Stimulated activated naive CD4-positive, alpha-beta T cell treated with Interleukin-2 at 50 U/mL for 16 hours (primary cell): ENCODE measurements around the gene ATP1A2.

Experiments used
- DNase-seq: peaks from one replicate; lab custom pipeline; 2025; lab: John Stamatoyannopoulos, UW

ATP1A2 gene

GRCh38 chr1:160115545-160116282 lies at the start of gene ATP1A2:
Gene ATP1A2 (plus strand): TSS chr1:160115759. CDS start chr1:160115862, 103 bp downstream.
- DNase-seq, result no peak

- DNase-seq, result no peak
These were observed 48.5 kb upstream of the ATP1A2 start for GRCh38 chr1:160066829-160067745.

DNA sequence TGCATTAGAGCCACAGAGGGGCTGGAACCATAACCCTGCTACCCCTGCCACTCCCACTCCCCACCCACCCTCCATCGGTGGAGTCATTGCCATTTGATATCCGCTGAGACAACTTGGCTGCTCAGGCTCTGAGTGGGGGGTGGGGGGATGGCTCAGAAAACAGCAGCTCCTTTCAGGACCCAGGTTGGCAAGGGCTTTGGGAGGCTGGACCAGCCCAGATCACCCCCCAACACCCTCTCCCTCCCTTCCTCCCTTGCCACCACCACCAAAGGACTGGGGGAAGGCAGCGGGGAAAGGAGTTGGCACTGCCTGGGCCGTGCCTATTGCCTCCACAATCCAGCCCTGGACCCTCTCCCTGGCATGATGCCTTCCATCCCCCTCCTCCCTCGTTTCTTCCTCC lies 47.3 kb upstream of the ATP1A2 start:
- no peak for DNase-seq

GRCh38 chr1:160069460-160070231 lies 45.9 kb upstream of the ATP1A2 start, which contains the start of gene KCNJ10:
Gene KCNJ10 (minus strand): TSS chr1:160070160. CDS start chr1:160042532, 27,628 bp downstream.
- no peak for DNase-seq

- peak; percentile 49 for DNase-seq
These were observed 45.1 kb upstream of the ATP1A2 start for GRCh38 chr1:160070243-160071163.

DNA sequence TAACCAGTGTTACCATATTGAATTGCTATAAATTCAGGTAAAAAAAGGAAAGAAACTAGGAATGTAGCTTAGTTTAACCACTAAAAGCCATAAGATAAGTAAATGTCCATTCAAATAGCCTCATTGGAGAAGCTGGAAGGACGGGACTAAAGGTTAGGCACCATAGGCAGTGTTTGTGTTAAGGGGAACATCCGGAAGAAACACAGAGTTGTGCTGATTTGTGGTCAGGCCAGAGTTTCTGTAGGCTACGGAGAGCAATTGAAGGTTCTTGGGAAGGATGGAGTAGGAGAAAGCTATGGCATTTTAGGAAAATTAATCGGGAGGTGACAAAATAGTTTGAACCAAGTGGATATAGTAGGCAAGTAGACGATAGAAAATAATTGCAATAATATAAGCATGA lies 44.3 kb upstream of the ATP1A2 start:
- no peak for DNase-seq

DNA sequence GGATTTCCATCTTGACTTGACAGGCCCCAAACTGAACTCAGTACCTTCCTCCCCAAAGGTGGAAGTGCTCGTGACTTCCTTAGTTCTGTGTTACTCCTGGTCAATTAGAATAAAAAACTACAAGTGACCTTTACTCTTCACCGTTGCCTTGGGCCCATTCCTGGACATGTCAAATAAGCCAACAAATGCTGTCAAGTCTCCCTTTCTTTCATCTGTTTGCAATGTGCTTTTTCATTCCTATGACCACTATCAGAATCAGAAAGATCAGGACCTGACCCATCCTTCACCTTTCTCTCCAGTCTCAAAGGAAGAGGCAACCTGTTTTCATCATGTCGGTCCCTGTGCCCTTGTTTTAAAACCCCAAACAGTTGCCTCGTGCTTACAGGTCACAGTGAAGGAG lies 40.7 kb upstream of the ATP1A2 start:
- DNase-seq, result no peak

GRCh38 chr1:160075836-160076235 lies 39.7 kb upstream of the ATP1A2 start:
- DNase-seq, result no peak

- no peak for DNase-seq
These were observed 39.3 kb upstream of the ATP1A2 start for GRCh38 chr1:160076295-160076694.

GRCh38 chr1:160077486-160077885 lies 38.1 kb upstream of the ATP1A2 start:
- no peak for DNase-seq

DNA sequence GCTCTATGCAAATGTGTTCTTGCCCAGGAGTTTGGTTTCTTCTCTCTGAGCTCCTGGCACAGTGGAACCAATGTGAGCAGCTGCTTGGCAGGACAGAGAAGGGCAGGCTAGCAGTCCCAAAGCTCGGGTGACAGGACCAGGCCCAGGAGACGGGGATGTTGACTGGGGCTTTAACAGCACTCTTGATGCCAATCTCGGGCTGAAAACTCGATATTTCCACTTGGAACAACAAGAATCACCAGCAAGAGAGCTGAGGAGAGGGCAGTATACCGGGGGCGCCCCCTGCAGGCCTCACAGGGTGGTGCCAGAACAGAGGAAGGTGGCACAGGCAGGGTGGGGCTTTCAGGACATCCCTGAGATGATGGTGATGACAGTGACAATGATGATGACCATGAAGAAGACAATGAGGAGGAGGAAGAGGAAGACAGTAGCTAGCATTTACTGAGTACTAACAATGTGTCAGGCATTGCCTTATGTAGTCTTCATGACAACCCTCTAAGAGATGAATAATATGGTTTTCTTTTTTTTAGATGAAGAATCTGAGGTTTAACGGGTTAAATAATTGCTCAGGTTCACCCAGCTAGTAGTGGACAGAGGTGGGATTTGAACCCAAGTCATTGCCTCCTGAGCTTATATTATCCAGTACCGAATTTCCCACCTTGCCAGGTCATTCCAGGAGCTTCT lies 36.9 kb upstream of the ATP1A2 start:
- peak; percentile 36 for DNase-seq

DNA sequence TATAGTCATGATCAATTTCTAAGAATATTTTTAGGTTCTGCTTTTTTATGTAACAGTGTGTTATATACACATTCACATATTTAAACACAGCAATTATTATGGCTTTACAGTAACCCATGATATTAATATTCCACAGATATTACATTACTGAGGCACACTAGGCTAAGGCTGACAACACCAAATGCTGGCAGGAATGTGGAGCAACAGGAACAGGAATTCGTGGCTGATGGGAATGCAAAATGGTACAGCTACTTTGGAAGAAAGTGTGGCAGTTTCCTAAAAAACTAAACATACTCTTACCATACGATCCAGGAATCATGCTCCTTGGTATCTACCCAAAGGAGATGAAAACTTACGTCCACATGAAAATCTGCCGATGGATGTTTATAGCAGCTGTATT lies 36.1 kb upstream of the ATP1A2 start:
- no peak for DNase-seq

DNA sequence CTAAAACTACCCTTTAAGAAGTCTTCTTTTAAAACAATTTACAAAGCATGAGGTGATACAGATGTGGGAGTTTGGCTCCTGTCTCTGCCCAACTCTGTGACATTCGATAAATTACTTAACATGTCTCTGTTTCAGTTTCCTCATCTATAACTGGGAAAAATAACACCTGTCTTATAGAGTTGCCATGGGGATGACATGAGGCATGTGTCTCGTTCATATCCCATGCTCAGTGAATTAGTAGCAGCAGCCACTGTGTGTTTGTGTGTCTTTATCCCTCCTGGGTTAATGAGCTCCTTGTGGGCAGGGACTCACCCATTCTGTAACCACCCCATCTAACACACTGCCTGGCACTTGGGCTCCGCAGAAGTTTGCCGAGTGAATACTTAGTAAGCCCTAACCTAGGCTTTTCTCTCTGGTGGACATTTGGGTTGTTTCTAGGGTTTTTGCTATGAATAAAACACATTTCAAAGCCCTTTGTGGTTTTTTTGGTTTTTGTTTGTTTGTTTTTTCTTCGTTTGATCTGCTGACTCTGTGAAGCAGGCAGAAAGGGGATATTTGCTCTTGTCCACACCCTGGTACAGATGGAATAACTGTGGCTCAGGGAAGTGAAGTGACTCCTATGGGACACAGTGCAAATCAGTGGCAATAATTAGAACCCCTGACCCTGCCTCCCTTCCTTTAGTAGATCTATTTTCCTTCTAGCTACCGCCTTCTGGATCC lies 35.0 kb upstream of the ATP1A2 start:
- no peak for DNase-seq

DNA sequence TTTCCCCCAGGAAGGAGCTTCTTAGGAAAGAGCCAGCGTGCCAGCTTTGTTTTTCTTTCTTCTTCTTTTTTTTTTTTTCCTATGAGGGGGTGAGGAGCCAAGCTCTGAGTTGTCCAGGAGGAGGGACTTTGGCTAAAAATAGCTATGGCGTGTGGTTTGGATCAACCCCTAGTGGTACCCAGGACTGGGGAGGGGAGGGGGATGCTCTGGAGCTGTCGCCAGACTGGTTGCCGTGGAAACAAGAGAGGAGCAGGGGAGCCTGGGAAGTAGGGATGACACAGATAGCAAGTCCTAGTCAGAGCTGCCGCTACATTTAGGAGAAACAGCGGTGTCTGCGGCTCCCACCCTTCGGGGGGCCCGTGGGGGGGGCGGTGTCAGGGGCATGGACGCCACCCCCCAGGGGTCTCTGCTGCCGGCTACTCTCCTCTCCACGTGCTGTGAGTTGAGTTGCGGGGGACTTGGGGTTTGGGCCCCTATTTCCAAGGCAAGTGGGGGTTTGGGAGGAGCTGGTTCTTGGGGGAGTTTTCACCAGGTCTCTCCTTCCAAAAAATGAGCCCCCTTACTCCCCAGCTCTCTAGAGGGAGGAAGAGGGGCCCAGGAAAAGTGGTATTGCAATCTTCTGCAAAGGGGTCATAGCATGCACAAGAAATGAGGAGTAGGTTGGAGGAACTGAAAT lies 34.2 kb upstream of the ATP1A2 start, which contains the start of gene KCNJ9:
TSS of gene KCNJ9 (plus strand) at position 278 of the 676 bp plus-strand sequence. CDS start 2,493 bp downstream, outside the sequence.
- DNase-seq, result no peak

- DNase-seq, result no peak
These were observed 33.1 kb upstream of the ATP1A2 start for GRCh38 chr1:160082487-160082886.

- no peak for DNase-seq
These were observed 32.6 kb upstream of the ATP1A2 start for GRCh38 chr1:160082926-160083325.

- DNase-seq, result peak; percentile 74
These were observed 31.4 kb upstream of the ATP1A2 start for GRCh38 chr1:160083968-160084770.

GRCh38 chr1:160084771-160085321 lies 30.7 kb upstream of the ATP1A2 start:
- no peak for DNase-seq
